ENCODE data around the gene SLMAP. TPM values are rescaled to one million over a fixed set of nuclear protein-coding genes. Genes with fewer than 3 reads are reported as not detected.
A peak's percentile ranks its signal among the peaks of the same experiment; 100 is the strongest.

The SLMAP gene
- total RNA-seq, 1 donor from 2014 or later = 60.7 TPM

GRCh38 chr3:57820479-57820878 is 64.4 kb downstream of the SLMAP start:
- FAIRE-seq (no peak), DNase-seq (ENCODE audit: low spot score in 2 of 2) (no peak)

DNA sequence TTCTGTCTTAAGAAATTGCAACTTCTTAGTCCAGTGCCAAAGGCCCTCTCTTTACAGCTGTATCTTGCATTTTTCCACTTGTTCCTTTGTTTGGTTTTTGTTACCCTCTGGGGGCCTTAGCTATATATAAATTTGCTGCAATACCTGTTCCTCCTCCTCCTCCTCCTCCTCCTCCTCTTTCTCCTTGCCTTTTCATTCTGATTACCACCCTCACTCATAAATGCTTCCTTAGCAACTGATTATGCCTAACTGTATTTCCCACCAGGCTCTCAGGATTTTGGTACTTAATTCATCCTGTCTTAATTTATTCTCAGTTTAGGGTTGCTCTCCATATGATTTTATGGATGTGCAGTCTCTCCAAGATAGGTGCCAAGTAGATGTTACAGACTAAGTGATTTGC is 65.7 kb downstream of the SLMAP start:
- no peak for FAIRE-seq
- no peak for DNase-seq (ENCODE audit: low spot score in 2 of 2)

DNA sequence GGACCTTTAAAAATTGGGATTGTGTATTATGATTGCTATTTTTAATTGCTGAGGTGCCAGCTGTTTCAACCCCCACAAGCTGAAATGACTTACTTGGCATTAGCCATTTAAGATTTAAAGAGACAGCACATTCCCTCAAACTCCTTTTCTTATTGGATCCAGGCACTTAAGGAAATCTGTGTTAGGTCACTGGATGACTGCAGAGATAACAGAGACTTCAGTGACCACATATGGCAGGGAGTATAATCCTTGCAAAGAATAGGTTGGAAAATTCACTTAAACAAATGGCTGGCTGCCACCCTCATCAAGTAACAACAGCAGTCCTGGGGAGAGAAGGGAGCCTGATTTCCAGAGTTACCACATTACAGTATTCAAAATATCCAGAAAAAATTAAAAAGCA is 66.6 kb downstream of the SLMAP start:
- no peak for DNase-seq (ENCODE audit: low spot score in 2 of 2)

DNA sequence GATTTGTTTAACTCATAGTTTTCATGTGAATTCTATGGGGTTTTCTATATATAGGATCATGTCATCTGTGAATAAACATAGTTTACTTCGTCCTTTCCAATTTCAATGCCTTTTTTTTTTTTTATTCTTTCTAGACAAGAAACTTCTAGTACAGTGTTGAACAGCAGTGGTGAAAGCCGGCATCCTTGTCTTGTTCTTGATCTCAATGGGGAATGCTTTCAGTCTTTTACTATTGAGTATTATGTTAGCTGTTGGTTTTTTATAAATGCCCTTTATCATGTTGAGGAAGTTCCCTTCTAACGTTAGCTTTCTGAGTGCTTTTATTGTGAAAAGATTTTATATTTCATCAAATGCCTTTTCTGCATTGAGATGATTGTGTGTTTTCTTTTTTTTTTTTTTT is 69.0 kb downstream of the SLMAP start:
- DNase-seq (ENCODE audit: low spot score in 2 of 2) = no peak
- FAIRE-seq = no peak

More for the DNA sequence above, 66.6 kb downstream of the SLMAP start:
- FAIRE-seq = no peak

- FAIRE-seq = peak; percentile 76
These were observed 70.3 kb downstream of the SLMAP start for GRCh38 chr3:57826245-57826951.

GRCh38 chr3:57826952-57827723 is 71.0 kb downstream of the SLMAP start:
- FAIRE-seq (no peak), DNase-seq (ENCODE audit: low spot score in 2 of 2) (no peak)

More at GRCh38 chr3:57826245-57826951, 70.3 kb downstream of the SLMAP start:
- DNase-seq (ENCODE audit: low spot score in 2 of 2) = no peak

GRCh38 chr3:57827757-57828156 is 71.6 kb downstream of the SLMAP start:
- no peak for FAIRE-seq
- no peak for DNase-seq (ENCODE audit: low spot score in 2 of 2)

- FAIRE-seq = no peak
- no peak for DNase-seq (ENCODE audit: low spot score in 2 of 2)
These were observed 76.4 kb downstream of the SLMAP start for GRCh38 chr3:57832486-57832885.

DNA sequence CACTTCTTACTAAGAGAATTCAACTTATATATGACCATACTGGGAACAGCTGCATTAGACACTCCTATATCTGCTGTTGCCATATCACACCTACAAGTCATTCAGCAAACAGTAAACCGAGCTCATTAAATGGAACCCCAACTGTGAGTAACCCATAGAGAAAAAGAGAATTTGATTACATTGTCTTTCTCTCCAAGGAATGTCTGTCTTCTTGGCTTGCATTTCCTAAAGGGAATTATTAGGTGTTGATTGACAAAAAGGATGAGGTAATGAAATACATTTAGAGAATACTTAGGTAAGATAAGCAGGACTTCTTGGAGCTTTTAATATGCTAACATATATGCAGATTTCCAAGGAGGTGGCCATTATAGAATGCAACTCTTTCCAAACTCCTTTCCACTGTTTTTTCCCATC is 76.8 kb downstream of the SLMAP start:
- no peak for FAIRE-seq
- DNase-seq (ENCODE audit: low spot score in 2 of 2) = no peak

DNA sequence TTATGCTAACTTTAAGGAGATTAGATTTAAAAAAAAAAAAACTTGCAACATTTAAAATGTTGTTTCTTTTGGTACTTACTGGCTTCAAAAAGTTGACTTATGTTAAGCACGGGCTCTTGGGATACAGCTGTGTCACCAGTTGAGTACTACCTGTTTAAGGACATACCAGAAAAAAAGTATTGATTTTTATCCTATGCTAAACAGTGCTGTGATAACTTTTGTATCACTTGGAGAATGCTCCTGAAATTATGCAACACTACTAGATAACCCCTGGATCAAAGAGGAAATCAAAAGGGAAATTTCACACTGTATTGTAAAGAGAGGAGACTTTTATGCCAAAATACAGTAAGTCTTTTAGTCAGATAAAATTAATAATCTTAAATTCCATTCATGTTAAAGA is 77.7 kb downstream of the SLMAP start:
- no peak for DNase-seq (ENCODE audit: low spot score in 2 of 2)
- FAIRE-seq = no peak

DNA sequence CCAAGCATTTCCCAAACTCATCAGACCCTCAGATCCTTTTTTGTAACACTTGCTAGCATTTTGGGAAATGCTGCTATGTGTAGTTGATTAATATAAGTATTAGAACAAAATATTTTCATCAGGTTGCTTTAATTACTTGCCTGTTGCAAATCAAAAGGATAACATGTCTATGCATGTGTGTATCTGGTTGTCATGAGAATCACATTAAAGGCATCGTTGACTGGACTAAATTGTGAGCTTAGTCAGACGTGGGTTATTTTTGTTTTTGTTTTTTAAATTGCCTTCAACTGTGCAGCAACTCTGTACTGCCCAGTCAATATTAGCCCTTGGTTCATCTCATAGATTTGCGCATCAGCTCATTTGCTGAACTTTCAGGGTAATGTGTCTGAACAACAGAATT is 81.6 kb downstream of the SLMAP start:
- no peak for DNase-seq (ENCODE audit: low spot score in 2 of 2)
- FAIRE-seq = no peak

- FAIRE-seq (no peak), DNase-seq (ENCODE audit: low spot score in 2 of 2) (no peak)
These were observed 82.5 kb downstream of the SLMAP start for GRCh38 chr3:57838627-57839026.

- FAIRE-seq (no peak), DNase-seq (ENCODE audit: low spot score in 2 of 2) (no peak)
These were observed 84.4 kb downstream of the SLMAP start for GRCh38 chr3:57840473-57840872.

- no peak for FAIRE-seq
- DNase-seq (ENCODE audit: low spot score in 2 of 2) = no peak
These were observed 85.7 kb downstream of the SLMAP start for GRCh38 chr3:57841818-57842217.

DNA sequence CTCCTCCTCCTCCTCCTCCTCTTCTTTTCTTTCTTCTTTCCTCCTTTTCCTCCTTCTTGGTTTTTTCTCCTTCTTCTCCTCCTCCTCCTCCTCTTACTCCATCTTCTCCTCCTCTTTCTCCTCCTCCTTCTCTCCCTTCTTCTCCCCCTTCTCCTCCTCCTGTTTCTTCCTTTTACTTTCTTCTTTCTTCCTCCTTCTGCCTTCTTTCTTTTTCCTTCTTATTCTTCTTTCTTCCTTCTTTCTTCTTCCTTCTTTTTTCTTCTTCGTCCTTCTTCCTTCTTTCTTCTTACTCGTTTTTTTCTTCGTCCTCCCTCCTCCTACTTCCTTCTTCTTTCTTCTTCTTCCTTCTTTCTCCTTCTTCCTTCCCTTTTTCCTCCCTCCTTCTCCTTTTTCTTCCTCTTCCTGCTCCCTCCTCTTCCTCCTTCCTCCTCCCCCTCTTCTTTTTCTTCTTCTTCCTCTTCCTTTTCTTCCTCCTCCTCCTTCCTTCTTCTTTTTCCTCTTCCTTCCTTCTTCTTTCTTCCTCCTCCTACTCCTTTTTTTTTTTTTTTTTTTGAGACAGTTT is 92.1 kb downstream of the SLMAP start:
- FAIRE-seq = no peak
- no peak for DNase-seq (ENCODE audit: low spot score in 2 of 2)

- DNase-seq (ENCODE audit: low spot score in 2 of 2) (no peak), FAIRE-seq (no peak)
These were observed 95.2 kb downstream of the SLMAP start for GRCh38 chr3:57851304-57851703.

GRCh38 chr3:57852896-57853295 is 96.8 kb downstream of the SLMAP start:
- FAIRE-seq (no peak), DNase-seq (ENCODE audit: low spot score in 2 of 2) (peak in 1 of 2 donors; percentile 6)

- FAIRE-seq (no peak), DNase-seq (ENCODE audit: low spot score in 2 of 2) (no peak)
These were observed 99.2 kb downstream of the SLMAP start for GRCh38 chr3:57855281-57855680.

- DNase-seq (ENCODE audit: low spot score in 2 of 2) (no peak), FAIRE-seq (no peak)
These were observed 99.8 kb downstream of the SLMAP start for GRCh38 chr3:57855943-57856342.

GRCh38 chr3:57856675-57857074 is 100.6 kb downstream of the SLMAP start:
- DNase-seq (ENCODE audit: low spot score in 2 of 2) = no peak
- FAIRE-seq = no peak

DNA sequence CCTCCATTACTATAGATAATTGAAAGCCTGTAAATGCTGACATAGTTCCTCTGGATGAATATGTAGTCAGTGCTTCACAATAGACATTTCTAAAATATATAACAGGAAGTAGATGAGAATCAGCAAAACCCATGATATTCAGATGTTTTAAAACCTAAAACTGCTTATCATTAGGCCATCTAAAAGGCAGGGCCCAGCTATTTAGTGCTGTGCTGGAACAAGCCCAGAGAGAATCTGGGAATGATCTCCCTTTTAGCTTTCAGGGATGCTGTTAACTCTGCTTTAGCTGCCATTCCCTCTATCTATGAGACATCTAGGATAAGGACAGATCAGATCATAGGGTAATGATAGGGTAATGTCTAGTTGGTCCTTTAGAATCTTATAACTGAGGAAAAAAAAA is 106.8 kb downstream of the SLMAP start:
- FAIRE-seq (no peak), DNase-seq (ENCODE audit: low spot score in 2 of 2) (no peak)

GRCh38 chr3:57863380-57863779 is 107.3 kb downstream of the SLMAP start:
- FAIRE-seq (no peak), DNase-seq (ENCODE audit: low spot score in 2 of 2) (no peak)

All from frontal cortex (tissue), 4 donors.